PFSK-1 (cell line): ENCODE data around the gene PAX2.

Experiments
- FOXP2 ChIP-seq: optimal IDR thresholded peaks from 2 replicates; pipeline ENCODE3; 2011; ENCODE audit warnings: borderline replicate concordance, control low read depth, inconsistent platforms; ENCODE audit not compliant: insufficient read depth; ENCODE audit errors: extremely low read length, extremely low read depth
- POLR2AphosphoS5 ChIP-seq: IDR thresholded peaks from 2 replicates; pipeline ENCODE4 v1.6.1; 2012; ENCODE audit warnings: low read depth, mild to moderate bottlenecking, control low read depth, low read length, moderate library complexity
- REST ChIP-seq, 2 experiments: IDR thresholded peaks; 2 replicates each; pipeline versions ENCODE4 v1.6.1 to v1.8.0; 2011 to 2012; ENCODE audit warnings: low read depth in 2 of 2, low read length in 2 of 2, control low read depth in 1 of 2, inconsistent platforms in 1 of 2, mild to moderate bottlenecking in 1 of 2, moderate library complexity in 1 of 2; ENCODE audit not compliant: insufficient read depth in 1 of 2
- SIN3A ChIP-seq: IDR thresholded peaks from 2 replicates; pipeline ENCODE4 v1.6.1; 2012; ENCODE audit warnings: mild to moderate bottlenecking, low read length, moderate library complexity, borderline replicate concordance; ENCODE audit not compliant: insufficient read depth
- TAF1 ChIP-seq: IDR thresholded peaks from 2 replicates; pipeline ENCODE4 v1.6.1; 2012; ENCODE audit warnings: low read length, control low read depth, borderline replicate concordance; ENCODE audit not compliant: insufficient read depth

The PAX2 gene

GRCh38 chr10:100738055-100738827 lies 7.1 kb upstream of the PAX2 start:
- TF ChIP-seq FOXP2, result no peak
- TF ChIP-seq POLR2AphosphoS5, result no peak
- no peak for TF ChIP-seq REST (IDR thresholded peaks at IDR 0.05; ENCODE audit: insufficient read depth in 1 of 2, low read depth in 2 of 2, low read length in 2 of 2)
- TF ChIP-seq SIN3A, result no peak
- no peak for TF ChIP-seq TAF1

- TF ChIP-seq POLR2AphosphoS5, result no peak
- TF ChIP-seq REST (IDR thresholded peaks at IDR 0.05; ENCODE audit: insufficient read depth in 1 of 2, low read depth in 2 of 2, low read length in 2 of 2), result no peak
- no peak for TF ChIP-seq SIN3A
- no peak for TF ChIP-seq FOXP2
- TF ChIP-seq TAF1, result no peak
These were observed 5.6 kb upstream of the PAX2 start for GRCh38 chr10:100739517-100740368.

GRCh38 chr10:100740476-100741377 lies 4.7 kb upstream of the PAX2 start:
- TF ChIP-seq POLR2AphosphoS5 (no peak), SIN3A (no peak), TAF1 (no peak), REST (IDR thresholded peaks at IDR 0.05; ENCODE audit: insufficient read depth in 1 of 2, low read depth in 2 of 2, low read length in 2 of 2) (no peak), FOXP2 (no peak)

- no peak for TF ChIP-seq REST (IDR thresholded peaks at IDR 0.05; ENCODE audit: insufficient read depth in 1 of 2, low read depth in 2 of 2, low read length in 2 of 2)
- no peak for TF ChIP-seq POLR2AphosphoS5
- no peak for TF ChIP-seq FOXP2
- TF ChIP-seq TAF1, result no peak
- TF ChIP-seq SIN3A, result no peak
These were observed 3.9 kb upstream of the PAX2 start for GRCh38 chr10:100741378-100742075.
